SU-DHL-6 (cell line): ENCODE results near the gene DPEP2.
"Not testable (repeated sequence)": the region's sequence is repeated elsewhere in the genome, so short reads cannot be mapped to it uniquely, and the experiment has no call there.

Source experiments
- H2AFZ ChIP-seq: fragments of 200-600 bp; sonication (generic); 2 replicates; pipeline ENCODE4 v1.6.1; 2014; ENCODE audit warnings: low read depth, mild to moderate bottlenecking, moderate library complexity, mixed read lengths, antibody characterized with exemption, low read length; ENCODE audit not compliant: severe bottlenecking
- H3F3A ChIP-seq: fragments of 200-600 bp; shearing (Covaris generic); 2 replicates; pipeline ENCODE4 v1.6.0; 2016; ENCODE audit warnings: antibody characterized with exemption, mild to moderate bottlenecking; ENCODE audit not compliant: insufficient read depth
- H3K27ac ChIP-seq: fragments of 200-600 bp; sonication (generic); 2 replicates; pipeline ENCODE4 v1.5.1; 2016; ENCODE audit warnings: low read depth, mild to moderate bottlenecking, low read length, moderate library complexity, mixed read lengths
- H3K27me3 ChIP-seq: fragments of 200-600 bp; sonication (generic), shearing (Covaris generic); 2 replicates; pipeline ENCODE4 v1.6.0; 2014; ENCODE audit warnings: mild to moderate bottlenecking, low read length
- H3K36me3 ChIP-seq: fragments of 200-600 bp; sonication (generic); 2 replicates; pipeline ENCODE4 v1.6.1; 2014; ENCODE audit warnings: mild to moderate bottlenecking, low read length, mixed read lengths
- H3K4me2 ChIP-seq: fragments of 300-600, 200-600 bp; shearing (Covaris generic), sonication (generic); 2 replicates; pipeline ENCODE4 v1.6.0; 2014; ENCODE audit warnings: low read length, low read depth, mild to moderate bottlenecking; ENCODE audit not compliant: poor library complexity, severe bottlenecking
- H3K4me3 ChIP-seq: fragments of 200-600 bp; sonication (generic); 2 replicates; pipeline ENCODE4 v1.5.1; 2014; ENCODE audit warnings: antibody characterized with exemption, low read length, mild to moderate bottlenecking, mixed read lengths; ENCODE audit not compliant: insufficient read depth, poor library complexity, severe bottlenecking
- H3K79me2 ChIP-seq: fragments of 200-600 bp; sonication (generic); 2 replicates; pipeline ENCODE4 v1.6.1; 2014; ENCODE audit warnings: mild to moderate bottlenecking, low read length, moderate library complexity; ENCODE audit not compliant: insufficient read depth
- H3K9ac ChIP-seq: fragments of 200-600 bp; sonication (generic); 2 replicates; pipeline ENCODE4 v1.7.0; 2014; ENCODE audit warnings: mild to moderate bottlenecking, low read length
- H3K9me2 ChIP-seq: fragments of 200-600 bp; sonication (generic); replicated peaks from 2 replicates; pipeline ENCODE4 v1.6.1; 2014; ENCODE audit warnings: low read length; ENCODE audit not compliant: insufficient read depth
- H3K9me3 ChIP-seq: fragments of 200-600 bp; sonication (generic); 2 replicates; pipeline ENCODE4 v1.6.1; 2014; ENCODE audit warnings: low read length, mixed read lengths; ENCODE audit not compliant: insufficient read depth
- H4K20me1 ChIP-seq: fragments of 200-600 bp; sonication (generic); 2 replicates; pipeline ENCODE4 v1.6.1; 2014; ENCODE audit warnings: low read depth, mild to moderate bottlenecking, antibody characterized with exemption, low read length, moderate library complexity, mixed read lengths
- EZH2phosphoT487 ChIP-seq: fragments of 200-600 bp; sonication (generic), shearing (Covaris generic); conservative IDR thresholded peaks from 2 replicates; pipeline ENCODE4 v1.6.1; 2018; ENCODE audit warnings: mild to moderate bottlenecking, antibody characterized with exemption, low read length, moderate library complexity, mixed read lengths
- TF ChIP-seq, protein P1 (sequence below): fragments of 200-600 bp; sonication (generic); IDR thresholded peaks from one replicate; pipeline ENCODE4 v1.5.1; 2017; ENCODE audit warnings: antibody characterized with exemption, mild to moderate bottlenecking, low read length, moderate library complexity; ENCODE audit not compliant: insufficient read depth, poor library complexity, severe bottlenecking

DPEP2 gene

DNA sequence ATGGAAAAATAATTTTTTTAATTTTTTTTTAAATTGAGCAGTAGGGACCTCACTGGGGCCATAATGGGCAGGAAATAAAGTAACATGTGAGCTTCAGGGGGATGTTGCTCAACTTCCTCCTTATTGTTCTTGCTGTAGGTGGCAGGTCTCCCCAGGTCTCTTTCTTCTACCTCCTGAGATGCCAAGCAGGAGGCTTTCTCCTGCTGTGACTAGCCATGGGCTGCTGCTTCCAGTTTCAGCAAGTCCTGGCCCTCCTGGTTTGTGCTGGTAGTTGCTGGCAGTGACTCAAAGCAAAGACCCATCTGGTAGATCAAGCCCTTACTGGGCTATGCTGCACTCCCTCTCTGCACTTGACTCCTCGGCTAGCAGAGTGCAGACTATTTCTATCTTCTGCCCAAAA, 14.2 kb upstream of the DPEP2 start:
- Histone ChIP-seq H2AFZ (no peak overlapping the region), H3K27ac (no peak overlapping the region), H3K4me3 (no peak overlapping the region), H3K9me3 (no peaks in the 10 kb centered on the region), H3K79me2 (no peaks in the 10 kb centered on the region), H3F3A (no peaks in the 10 kb centered on the region), H3K36me3 (no peaks in the 10 kb centered on the region), H4K20me1 (no peaks in the 10 kb centered on the region), H3K9ac (no peak overlapping the region), H3K9me2 (no peaks in the 10 kb centered on the region), H3K4me2 (no peak overlapping the region), H3K27me3 (no peaks in the 10 kb centered on the region)
- TF ChIP-seq, protein P1, sequence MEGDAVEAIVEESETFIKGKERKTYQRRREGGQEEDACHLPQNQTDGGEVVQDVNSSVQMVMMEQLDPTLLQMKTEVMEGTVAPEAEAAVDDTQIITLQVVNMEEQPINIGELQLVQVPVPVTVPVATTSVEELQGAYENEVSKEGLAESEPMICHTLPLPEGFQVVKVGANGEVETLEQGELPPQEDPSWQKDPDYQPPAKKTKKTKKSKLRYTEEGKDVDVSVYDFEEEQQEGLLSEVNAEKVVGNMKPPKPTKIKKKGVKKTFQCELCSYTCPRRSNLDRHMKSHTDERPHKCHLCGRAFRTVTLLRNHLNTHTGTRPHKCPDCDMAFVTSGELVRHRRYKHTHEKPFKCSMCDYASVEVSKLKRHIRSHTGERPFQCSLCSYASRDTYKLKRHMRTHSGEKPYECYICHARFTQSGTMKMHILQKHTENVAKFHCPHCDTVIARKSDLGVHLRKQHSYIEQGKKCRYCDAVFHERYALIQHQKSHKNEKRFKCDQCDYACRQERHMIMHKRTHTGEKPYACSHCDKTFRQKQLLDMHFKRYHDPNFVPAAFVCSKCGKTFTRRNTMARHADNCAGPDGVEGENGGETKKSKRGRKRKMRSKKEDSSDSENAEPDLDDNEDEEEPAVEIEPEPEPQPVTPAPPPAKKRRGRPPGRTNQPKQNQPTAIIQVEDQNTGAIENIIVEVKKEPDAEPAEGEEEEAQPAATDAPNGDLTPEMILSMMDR: no peak
- no peak for TF ChIP-seq EZH2phosphoT487

DNA sequence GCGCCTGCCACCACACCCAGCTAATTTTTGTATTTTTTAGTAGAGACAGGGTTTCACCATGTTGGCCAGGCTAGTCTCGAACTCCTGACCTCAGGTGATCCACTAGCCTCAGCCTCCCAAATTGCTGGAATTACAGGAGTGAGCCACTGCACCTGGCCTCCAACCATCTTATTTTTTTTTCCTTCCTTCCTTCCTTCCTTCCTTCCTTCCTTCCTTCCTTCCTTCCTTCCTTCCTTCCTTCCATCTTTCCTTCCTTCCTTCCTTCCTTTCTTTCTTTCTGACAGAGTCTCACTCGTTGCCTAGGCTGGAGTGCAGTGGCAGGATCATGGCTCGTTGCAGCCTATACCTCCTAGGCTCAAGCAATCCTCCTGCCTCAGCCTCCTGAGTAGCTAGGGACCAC, 10.6 kb upstream of the DPEP2 start:
- not testable (repeated sequence) for H2AFZ ChIP-seq, H3K27me3 ChIP-seq, H3K79me2 ChIP-seq, H3K27ac ChIP-seq, H3K36me3 ChIP-seq, H3K4me3 ChIP-seq, H4K20me1 ChIP-seq, H3K9me2 ChIP-seq, H3K4me2 ChIP-seq, H3F3A ChIP-seq, H3K9ac ChIP-seq, H3K9me3 ChIP-seq

DNA sequence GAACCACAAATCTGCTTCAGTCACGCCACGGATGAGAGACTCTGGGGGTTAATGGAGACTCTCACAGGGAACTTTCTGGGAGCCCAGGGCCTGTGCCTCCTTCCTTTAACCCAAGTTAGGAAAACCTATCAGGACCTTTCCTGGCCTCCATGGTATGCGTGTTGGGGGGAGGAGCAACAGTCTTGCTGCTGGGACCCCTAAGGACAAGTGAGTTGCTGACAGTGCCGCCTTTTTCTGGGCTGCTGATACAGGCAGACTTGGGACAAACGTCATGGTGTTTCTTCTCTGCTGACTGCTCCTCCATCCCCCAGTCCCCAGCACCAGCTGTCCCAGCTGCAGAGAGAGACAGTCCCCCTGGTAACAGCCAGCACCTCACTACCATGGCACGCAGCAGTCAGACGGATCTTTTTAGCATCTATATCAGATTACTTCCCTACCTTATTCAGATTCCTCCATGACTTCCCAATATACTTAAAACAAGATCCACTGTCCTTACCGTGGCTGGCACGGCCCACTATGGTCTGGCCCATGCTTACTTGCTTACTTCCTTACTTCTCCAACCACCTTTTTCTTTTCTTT, 10.0 kb upstream of the DPEP2 start:
- no peak overlapping the region for H3K27ac ChIP-seq

DNA sequence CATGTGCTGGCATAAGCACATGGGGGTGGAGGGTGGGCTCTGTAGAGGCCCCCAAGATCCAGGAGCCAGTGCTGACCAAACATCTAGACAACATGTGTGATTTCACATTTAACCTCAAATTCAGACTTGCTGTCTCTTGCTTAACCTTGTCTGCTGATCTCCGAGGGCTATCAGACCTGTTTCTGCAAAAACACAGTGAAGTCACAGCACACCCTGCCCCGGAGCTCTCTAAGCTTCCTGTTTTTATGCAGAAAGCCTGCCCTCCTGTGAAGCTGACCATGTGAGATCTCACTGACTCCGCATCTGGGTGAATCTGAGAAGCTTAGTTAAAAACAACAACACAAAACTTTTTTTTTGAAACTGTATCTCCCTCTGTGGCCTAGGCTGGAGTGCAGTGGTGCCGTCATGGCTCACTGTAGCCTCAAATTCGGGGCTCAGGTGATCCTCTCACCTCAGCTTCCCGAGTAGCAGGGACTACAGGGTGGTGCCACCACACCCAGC, 6.6 kb upstream of the DPEP2 start:
- Histone ChIP-seq H3K36me3 (no peaks in the 10 kb centered on the region), H3K27me3 (no peaks in the 10 kb centered on the region), H3K4me2 (no peak overlapping the region), H3F3A (no peaks in the 10 kb centered on the region), H3K9me2 (no peaks in the 10 kb centered on the region), H3K79me2 (no peaks in the 10 kb centered on the region), H3K9me3 (no peaks in the 10 kb centered on the region), H4K20me1 (no peaks in the 10 kb centered on the region), H3K27ac (no peak overlapping the region; the same call in 1 of the 2 replicates), H3K9ac (no peak overlapping the region), H3K4me3 (no peak overlapping the region), H2AFZ (peak overlapping the region; percentile 71)
- no peak for TF ChIP-seq EZH2phosphoT487
- TF ChIP-seq, protein P1: no peak

More for the DNA sequence above, 10.0 kb upstream of the DPEP2 start:
- Histone ChIP-seq H3K9me2 (no peaks in the 10 kb centered on the region), H2AFZ (no peak overlapping the region), H3K9me3 (no peaks in the 10 kb centered on the region), H3K4me3 (no peak overlapping the region), H3K27me3 (no peaks in the 10 kb centered on the region), H3K79me2 (no peaks in the 10 kb centered on the region), H3K4me2 (no peak overlapping the region), H3F3A (no peaks in the 10 kb centered on the region), H3K36me3 (no peaks in the 10 kb centered on the region), H3K9ac (no peak overlapping the region), H4K20me1 (no peaks in the 10 kb centered on the region)
- no peak for TF ChIP-seq EZH2phosphoT487
- TF ChIP-seq, protein P1: no peak
